Measurements from ENCODE around the gene PCDH9.

Gene PCDH9

GRCh38 chr13:66849706-66850105, 380.4 kb downstream of the PCDH9 start:
- no peak overlapping the region for H3K27ac ChIP-seq (replicated peaks)
- H3K4me3 ChIP-seq (replicated peaks; ENCODE audit: insufficient read depth, low read length) = no peak overlapping the region
- no peaks in the 10 kb centered on the region for H3K27me3 ChIP-seq (ENCODE audit: insufficient read depth, poor library complexity, severe bottlenecking)
- no peak for DNase-seq (ENCODE audit: low read depth in 1 of 2, low spot score in 1 of 2)
- TF ChIP-seq SPI1 (IDR thresholded peaks at IDR 0.05; ENCODE audit: borderline replicate concordance, low read depth) (no peak), POLR2AphosphoS5 (IDR thresholded peaks at IDR 0.05; ENCODE audit: low read depth) (no peak), CTCF (IDR thresholded peaks at IDR 0.05; ENCODE audit: insufficient read depth, low read length) (no peak), GABPA (IDR thresholded peaks at IDR 0.05; ENCODE audit: low read depth) (no peak), REST (IDR thresholded peaks at IDR 0.05; ENCODE audit: insufficient replicate concordance, low read depth) (no peak)

- Histone ChIP-seq H3K27me3 (ENCODE audit: insufficient read depth, poor library complexity, severe bottlenecking) (no peaks in the 10 kb centered on the region), H3K4me3 (replicated peaks; ENCODE audit: insufficient read depth, low read length) (no peak overlapping the region), H3K27ac (replicated peaks) (no peak overlapping the region)
- no peak for DNase-seq (ENCODE audit: low read depth in 1 of 2, low spot score in 1 of 2)
- TF ChIP-seq CTCF (IDR thresholded peaks at IDR 0.05; ENCODE audit: insufficient read depth, low read length) = no peak
- TF ChIP-seq REST (IDR thresholded peaks at IDR 0.05; ENCODE audit: insufficient replicate concordance, low read depth) = no peak
- TF ChIP-seq SPI1 (IDR thresholded peaks at IDR 0.05; ENCODE audit: borderline replicate concordance, low read depth) = no peak
- no peak for TF ChIP-seq GABPA (IDR thresholded peaks at IDR 0.05; ENCODE audit: low read depth)
- no peak for TF ChIP-seq POLR2AphosphoS5 (IDR thresholded peaks at IDR 0.05; ENCODE audit: low read depth)
These were observed 382.6 kb downstream of the PCDH9 start for GRCh38 chr13:66847541-66847940.

GRCh38 chr13:66845393-66845792, 384.7 kb downstream of the PCDH9 start:
- DNase-seq (ENCODE audit: low read depth in 1 of 2, low spot score in 1 of 2) = no peak
- TF ChIP-seq CTCF (IDR thresholded peaks at IDR 0.05; ENCODE audit: insufficient read depth, low read length) = no peak
- no peak for TF ChIP-seq SPI1 (IDR thresholded peaks at IDR 0.05; ENCODE audit: borderline replicate concordance, low read depth)
- TF ChIP-seq REST (IDR thresholded peaks at IDR 0.05; ENCODE audit: insufficient replicate concordance, low read depth) = no peak
- TF ChIP-seq GABPA (IDR thresholded peaks at IDR 0.05; ENCODE audit: low read depth) = no peak
- no peak for TF ChIP-seq POLR2AphosphoS5 (IDR thresholded peaks at IDR 0.05; ENCODE audit: low read depth)
- Histone ChIP-seq H3K27me3 (ENCODE audit: insufficient read depth, poor library complexity, severe bottlenecking) (no peaks in the 10 kb centered on the region), H3K27ac (replicated peaks) (no peak overlapping the region), H3K4me3 (replicated peaks; ENCODE audit: insufficient read depth, low read length) (no peak overlapping the region)
